Lower leg skin (tissue), 3 donors: Measurements from ENCODE around the gene TRABD2A.

Source experiments
- POLR2A ChIP-seq, 2 donors: fragments of 450-650 bp; IDR thresholded peaks; one replicate each; pipeline ENCODE4 v1.6.1; 2016 to 2017; ENCODE audit warnings: antibody characterized with exemption in 2 of 2, mild to moderate bottlenecking in 1 of 2, moderate library complexity in 1 of 2
- TF ChIP-seq, protein P1 (sequence below), 3 donors: fragments of 450-650 bp; IDR thresholded peaks; one replicate each; pipeline ENCODE4 v1.5.1; 2016; ENCODE audit warnings: antibody characterized with exemption in 3 of 3, mild to moderate bottlenecking in 3 of 3, moderate library complexity in 2 of 3

DNA sequence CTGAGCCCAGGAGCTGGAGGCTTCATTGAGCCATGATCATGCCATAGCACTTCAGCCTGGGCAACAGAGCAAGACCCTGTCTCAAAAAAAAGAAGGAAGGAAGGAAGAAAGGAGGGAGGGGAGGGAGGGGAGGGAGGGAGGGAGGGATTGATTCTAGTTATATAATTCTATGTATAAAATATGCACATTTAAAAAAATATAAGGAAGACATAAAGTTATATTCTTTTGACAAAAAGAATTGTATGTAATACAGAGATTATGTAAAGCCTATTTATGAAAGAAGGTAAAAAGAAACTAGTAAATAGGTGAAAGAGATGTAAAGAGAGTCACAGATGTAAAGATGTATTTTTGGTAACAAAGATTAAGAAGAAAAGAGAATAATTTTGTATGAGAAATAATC, 42.1 kb upstream of the TRABD2A start:
- TF ChIP-seq, protein P1, sequence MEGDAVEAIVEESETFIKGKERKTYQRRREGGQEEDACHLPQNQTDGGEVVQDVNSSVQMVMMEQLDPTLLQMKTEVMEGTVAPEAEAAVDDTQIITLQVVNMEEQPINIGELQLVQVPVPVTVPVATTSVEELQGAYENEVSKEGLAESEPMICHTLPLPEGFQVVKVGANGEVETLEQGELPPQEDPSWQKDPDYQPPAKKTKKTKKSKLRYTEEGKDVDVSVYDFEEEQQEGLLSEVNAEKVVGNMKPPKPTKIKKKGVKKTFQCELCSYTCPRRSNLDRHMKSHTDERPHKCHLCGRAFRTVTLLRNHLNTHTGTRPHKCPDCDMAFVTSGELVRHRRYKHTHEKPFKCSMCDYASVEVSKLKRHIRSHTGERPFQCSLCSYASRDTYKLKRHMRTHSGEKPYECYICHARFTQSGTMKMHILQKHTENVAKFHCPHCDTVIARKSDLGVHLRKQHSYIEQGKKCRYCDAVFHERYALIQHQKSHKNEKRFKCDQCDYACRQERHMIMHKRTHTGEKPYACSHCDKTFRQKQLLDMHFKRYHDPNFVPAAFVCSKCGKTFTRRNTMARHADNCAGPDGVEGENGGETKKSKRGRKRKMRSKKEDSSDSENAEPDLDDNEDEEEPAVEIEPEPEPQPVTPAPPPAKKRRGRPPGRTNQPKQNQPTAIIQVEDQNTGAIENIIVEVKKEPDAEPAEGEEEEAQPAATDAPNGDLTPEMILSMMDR (IDR thresholded peaks at IDR 0.05), result no peak
- TF ChIP-seq POLR2A (IDR thresholded peaks at IDR 0.05), result no peak
